GM15510 (cell line): Measurements from ENCODE around the gene APEH.

Source experiments
- POLR2A ChIP-seq: IDR thresholded peaks from 3 replicates; pipeline ENCODE4 v1.6.1; 2011; ENCODE audit warnings: borderline replicate concordance; ENCODE audit not compliant: insufficient read length; ENCODE audit errors: extremely low read depth

Gene APEH

GRCh38 chr3:49723628-49724551 lies 49.7 kb downstream of the APEH start, which contains the start of gene GMPPB:
Gene GMPPB (minus strand): TSS chr3:49723951. CDS start chr3:49723726, 225 bp downstream.
- peak; percentile 78 for TF ChIP-seq POLR2A

- no peak for TF ChIP-seq POLR2A
Observed at GRCh38 chr3:49724586-49724985, 50.4 kb downstream of the APEH start.

- TF ChIP-seq POLR2A = no peak
Observed at GRCh38 chr3:49725906-49726681, 51.9 kb downstream of the APEH start.

GRCh38 chr3:49727154-49727923 lies 53.2 kb downstream of the APEH start:
- no peak for TF ChIP-seq POLR2A

GRCh38 chr3:49727924-49728361 lies 53.8 kb downstream of the APEH start:
- TF ChIP-seq POLR2A = no peak

GRCh38 chr3:49729966-49730609 lies 55.9 kb downstream of the APEH start:
- TF ChIP-seq POLR2A = no peak

- TF ChIP-seq POLR2A = no peak
Observed at GRCh38 chr3:49732597-49732996, 58.4 kb downstream of the APEH start.

- no peak for TF ChIP-seq POLR2A
Observed at GRCh38 chr3:49733551-49733950, 59.4 kb downstream of the APEH start.
